SH-SY5Y (cell line): Measurements from ENCODE around the gene GALNT18.

Experiments used
- GATA2 ChIP-seq: IDR thresholded peaks from 2 replicates; pipeline ENCODE4 v1.6.1; 2011; ENCODE audit warnings: mild to moderate bottlenecking, low read depth, low read length
- GATA3 ChIP-seq: IDR thresholded peaks from 2 replicates; pipeline ENCODE4 v1.6.1; 2011; ENCODE audit warnings: low read depth, mild to moderate bottlenecking, low read length, moderate library complexity

GRCh38 chr11:11532574-11532973 lies 89.2 kb downstream of the GALNT18 start:
- TF ChIP-seq GATA2 (no peak), GATA3 (no peak)
